D341Med (cell line): ENCODE measurements around the gene MLLT1.

Experiments used
- DNase-seq: peaks from one replicate; pipeline ENCODE4 v3.0.0; 2012; ENCODE audit warnings: low spot score

MLLT1 gene

DNA sequence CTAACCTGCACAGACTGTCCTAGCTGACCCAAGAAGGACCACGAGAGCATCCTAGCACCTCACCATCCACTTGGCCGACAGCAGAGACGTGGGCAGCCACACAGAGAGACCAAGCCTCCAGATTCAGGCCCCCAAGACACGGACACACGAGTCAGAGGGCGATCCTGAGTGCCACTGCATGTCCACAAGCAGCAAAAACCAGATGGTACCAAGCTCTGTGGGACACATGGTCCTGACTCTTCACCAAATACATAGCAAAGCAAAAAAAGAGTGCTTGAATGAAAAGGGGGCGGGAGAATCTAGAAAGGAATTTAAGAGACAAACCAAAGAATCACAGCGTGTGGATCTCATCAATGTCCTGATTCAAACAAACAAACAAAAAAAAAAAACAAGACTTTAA is 45.2 kb downstream of the MLLT1 start:
- DNase-seq: no peak

DNA sequence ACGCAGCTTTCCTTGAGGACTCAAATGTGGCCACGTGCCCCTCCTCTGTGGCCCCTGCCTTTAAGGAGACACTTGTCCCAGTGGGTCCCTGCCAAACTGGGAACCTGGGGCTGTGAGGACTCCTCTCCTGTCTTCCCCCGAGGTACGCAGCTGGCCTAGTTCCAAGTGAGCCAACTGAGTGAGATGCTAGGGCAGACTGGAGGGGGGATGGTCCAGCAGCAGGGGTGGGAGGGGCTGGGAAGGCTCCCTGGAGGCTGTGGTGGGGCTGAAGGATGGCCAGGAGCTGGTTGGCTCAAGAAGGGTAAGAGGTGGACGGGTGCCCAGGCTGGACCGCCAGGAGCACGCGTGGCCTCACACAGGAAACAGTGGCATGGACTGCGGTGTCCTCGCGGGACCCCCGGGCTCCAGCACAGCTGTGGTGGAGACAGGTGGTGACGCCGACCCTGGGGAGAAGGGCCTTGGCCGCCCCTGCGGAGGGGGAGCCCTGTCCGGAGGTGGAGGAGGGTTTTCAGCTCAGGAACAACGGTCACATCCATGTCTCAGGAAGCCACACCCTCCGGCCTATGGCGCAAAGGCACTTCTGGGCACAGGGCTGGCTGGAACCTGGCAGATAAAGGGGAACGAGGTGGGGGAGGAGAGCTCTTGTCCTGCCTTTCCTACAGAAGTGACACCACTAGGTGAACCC is 45.8 kb downstream of the MLLT1 start:
- DNase-seq: peak; percentile 69

DNA sequence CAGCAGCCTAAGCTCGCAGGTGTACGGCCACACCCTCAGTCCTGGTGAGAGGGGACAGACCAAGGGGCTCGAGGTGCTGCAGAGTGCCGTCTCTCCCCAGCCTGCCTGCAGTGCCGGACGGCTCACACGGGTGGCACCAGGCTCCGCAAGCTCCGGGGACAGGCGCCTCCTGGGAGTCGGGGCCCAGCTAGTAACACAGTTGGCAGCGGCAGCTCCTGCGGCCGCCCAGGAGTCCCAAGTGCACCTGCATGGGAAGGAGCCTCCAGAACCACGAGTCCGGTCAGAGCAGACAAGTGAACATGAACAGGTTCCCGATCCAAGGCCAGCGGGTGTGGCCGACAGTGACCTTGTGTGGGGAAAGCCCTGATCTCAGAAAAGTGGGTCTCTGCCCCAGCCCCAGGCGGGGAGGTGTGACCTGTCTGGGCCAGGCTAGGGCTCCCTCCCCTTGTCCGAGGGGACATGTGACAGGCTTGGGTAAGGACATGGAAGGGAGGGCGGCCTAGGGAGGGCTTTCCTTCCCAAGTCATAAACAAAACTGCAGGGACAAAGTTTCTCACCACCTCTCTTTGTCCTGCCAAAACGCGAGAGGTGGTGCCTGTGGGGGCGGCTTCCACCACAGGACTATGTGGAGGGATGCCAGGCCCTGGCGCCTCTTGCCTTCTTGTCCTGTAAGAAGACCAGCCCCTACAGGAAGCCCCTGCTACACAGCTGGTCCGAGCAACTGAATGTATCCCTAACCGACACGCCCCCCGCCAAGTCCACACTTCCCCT is 46.5 kb downstream of the MLLT1 start:
- DNase-seq: no peak

DNA sequence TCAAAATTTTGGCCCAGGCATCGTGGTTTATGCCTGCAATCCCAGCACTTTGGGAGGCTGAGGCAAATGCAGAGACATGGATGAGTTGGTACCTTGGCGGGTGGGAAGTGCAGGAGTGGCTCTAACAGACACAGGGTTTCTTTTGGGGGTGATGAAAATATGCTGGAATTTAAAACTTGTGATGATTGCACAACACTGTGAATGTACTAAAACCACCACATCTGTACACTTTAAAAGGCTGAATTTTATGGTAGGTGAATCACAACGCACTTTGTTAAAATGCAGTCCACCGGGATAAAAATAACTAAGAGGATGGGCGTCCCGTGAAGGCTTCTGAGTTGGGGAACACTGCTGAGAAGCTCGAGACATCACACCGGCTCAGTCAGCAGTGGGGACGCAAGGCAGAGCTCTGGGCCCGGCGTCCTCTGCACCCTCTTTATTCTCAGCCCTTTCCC is 47.1 kb downstream of the MLLT1 start:
- no peak for DNase-seq

DNA sequence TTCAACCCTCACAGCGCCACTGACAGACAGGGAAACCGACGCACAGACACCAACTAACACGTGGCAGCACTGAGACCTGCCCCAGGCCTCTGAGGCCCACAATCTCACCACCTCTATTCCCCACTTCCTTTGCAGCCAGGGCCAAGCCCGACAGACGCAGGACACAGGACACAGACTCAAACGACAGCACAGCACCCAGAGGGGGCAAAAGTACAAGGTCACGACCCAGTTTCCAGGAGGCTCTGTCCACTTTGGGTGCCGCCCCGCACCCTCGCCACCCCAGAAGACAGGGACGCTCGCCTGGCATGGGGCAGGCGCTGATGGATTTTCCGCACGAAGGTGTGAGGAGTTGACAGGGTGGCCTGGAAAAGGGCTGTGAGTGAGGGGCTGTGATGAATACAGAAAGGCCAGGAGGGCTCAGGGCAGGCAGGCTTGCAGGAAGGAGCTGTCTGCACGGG is 48.8 kb downstream of the MLLT1 start:
- DNase-seq: no peak

DNA sequence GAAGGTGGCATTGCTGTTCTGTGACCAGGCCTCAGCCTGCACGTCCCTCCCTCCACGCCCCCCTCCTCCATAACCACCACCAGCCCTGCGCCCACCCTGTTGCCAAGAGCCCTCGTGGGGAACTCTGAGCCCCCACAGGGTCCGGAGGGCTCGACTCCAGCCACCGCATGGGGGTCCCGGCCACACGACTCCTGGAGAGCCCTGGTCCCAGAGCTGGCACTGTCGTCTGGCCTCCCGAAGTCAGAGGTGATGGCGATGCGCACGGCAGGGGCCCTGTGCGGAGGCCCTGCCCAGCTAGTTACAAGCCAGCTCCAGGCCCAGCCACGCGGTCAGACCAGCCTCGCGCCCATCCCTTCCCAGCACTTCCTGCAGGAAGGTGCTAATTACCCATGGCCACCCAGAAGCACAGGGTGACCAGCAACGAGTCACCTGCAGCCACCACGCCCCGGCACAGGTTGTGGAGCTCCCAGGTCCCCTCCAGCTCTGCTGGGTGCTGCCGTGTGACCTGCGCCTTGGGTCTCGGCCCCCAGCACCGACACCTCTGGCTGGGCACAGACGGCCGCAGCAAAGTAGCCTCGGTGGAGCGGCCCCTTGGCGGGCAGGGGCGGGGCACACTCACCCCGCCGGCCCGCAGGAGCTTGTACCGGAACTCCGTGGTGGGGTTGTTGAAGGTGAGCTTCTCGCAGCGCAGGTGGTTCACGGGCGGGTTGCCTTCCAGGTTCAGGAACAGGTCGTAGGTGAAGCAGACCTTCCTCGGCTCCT is 49.6 kb downstream of the MLLT1 start:
- no peak for DNase-seq

DNA sequence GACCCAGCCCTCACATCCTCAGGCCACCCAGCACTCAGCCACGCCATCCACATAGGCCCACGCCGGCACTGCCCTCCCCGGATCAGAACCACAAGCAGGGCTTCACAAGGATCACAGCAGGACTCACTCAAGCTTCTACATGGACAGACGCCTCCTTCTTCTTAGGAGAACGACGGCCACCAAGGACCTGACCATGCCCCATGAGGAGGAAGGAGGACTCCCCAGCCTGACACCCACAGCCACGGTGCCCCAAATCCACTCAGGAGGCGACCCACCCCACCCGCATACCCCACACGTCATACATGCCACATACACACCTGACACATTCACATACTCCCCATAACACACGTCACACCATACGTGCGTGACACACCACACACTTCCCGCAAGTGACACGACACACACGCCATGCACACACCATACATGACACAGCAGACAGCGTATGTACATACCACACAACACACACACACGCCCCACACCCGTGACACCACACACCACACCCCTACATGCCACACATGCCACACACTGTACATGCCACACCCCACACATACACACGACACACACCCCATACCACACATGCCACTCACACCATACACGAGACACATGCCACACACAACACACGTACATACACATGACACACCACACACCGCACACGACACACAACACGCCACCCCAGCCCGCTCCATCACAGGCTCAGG is 50.4 kb downstream of the MLLT1 start:
- no peak for DNase-seq

DNA sequence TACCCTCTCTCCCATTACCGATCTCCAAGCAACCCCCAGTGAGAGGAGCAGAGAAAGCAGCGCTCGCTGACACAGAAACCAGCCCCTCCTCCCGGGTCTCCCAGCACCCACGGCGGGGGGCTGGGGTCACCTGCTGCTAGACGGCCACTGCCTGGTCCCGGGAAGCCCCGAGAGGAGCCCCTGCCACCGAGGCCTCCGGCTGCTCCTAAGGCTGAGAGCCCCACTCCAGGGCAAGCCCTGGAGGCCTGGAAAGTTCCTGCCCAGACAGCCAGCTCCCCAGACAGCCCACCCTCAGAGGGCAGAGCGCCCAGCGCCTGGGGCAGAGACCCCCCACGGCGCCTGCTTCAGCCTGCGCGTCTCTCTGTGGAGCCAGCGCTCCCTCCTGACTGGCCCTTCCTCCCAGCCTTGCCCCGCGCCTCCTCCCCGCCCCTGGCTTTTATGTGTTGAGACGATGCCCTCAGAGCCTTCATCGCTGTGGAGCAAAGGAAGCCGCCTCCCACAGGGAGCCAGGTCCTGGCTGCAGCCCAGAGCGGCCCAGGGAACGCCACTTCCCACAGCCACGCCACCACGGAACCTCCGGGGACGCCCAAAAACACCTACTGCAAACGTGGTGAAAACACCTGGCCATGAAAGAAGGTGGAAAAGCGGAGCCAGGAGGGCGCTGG is 51.1 kb downstream of the MLLT1 start:
- DNase-seq: no peak

DNA sequence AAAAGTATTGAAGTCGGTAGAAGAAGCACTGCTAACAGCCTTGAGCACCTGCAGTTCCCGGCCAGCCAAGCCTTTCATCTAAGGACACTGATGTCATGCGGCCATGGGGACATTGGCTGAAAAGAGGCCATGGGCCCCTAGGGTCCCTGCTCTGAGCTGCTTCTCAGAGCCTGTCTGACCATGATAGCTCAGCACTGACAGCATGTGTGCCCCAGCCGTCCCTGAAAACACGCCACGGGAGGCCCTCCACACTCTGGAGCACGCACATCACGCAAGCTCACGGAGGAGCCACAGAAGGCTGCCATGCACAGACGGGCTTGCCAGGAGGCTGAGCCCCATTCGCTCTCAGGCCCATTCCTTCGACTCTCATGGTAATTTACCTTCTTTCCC is 51.8 kb downstream of the MLLT1 start:
- DNase-seq: no peak

DNA sequence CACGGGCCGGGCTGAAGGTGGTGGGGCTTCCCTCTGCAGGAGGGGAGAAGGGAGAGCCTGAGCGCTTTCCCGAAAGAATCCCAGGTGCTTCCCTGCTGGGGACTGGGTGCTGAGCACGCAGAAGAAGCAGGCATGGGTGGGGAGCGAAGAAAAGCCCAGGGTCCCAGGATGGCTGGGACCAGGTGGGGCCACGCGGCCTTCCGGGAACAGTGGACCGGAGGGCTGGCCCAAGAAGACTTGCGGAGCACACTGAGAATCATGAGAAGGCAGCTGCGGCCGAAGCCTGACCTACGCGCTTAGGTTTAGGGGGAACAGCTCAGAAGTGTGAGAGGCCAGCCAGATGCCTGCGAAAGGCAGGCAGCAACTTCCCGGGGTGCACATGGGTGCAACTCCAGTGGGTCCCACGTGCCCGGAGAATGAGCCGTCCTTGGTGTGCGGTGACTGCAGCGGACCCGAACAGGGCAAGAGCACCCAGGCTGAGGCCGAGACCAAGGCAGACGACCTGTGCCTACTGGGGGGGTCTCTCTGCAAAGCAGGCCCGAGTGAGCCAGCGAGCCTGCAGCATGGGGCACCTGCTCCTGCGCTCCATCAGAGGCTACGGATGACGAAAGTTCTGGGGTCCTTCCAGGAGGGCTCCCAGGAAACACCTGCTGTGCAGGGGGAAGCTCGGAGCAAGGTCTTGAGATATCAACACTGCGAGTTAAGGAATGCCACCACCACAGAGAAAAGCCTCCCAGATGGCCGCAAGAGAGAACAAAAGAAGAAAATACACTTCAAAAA is 52.4 kb downstream of the MLLT1 start:
- DNase-seq: no peak

DNA sequence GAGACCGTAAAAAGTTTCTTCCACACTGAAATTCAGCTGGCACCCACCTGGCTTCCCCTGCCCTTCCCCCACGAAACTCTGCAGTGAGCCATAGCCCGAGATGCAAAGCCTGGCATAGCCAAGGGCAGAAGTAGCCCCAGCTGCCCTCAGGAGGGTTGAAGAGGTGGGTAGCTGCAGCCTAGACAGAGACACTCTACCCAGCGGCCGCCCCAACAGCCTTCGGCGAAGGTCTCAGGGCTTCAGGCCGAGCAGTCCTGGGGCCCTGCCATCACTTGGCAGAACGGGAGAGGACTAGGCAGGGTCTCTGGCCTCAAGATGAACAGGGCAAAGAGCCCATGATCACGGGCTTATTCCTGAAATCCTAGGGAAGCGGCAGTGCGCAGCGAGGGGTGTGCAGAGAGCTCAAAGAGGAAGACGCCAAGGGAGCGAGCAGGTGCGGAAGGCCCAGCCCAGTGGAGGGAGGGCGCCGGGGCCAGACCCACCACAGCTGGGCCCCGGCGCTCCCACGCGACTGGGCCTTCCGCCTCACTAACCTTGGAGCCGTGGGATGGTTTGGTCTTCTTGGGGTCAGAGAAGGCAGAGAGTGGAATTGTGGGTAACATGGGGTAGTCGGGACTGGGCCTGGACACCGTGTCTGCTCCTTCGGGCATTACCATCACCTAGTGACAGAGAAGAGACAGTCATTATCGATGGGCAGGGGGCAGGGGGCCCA is 53.2 kb downstream of the MLLT1 start:
- DNase-seq: no peak

DNA sequence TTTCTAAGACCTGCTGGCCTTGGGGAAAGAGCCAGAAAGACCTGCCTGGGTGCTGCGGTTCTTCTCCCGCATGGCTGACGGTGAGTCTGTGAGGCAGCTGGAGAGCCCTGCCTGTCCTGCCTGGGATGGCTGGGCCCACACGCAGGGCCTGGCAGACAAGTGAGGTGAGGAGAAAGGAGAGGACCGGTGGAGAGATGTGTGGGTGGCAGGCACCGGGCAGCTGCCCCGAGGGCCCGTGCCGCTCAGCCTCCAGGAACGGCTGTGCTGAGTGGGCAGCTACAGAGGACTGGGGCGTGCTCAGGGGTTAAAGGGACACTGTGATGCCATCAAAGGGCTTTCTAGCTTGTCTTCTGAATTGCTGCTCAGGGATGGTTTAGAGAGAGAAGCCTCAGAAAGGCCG is 53.8 kb downstream of the MLLT1 start:
- DNase-seq: no peak

DNA sequence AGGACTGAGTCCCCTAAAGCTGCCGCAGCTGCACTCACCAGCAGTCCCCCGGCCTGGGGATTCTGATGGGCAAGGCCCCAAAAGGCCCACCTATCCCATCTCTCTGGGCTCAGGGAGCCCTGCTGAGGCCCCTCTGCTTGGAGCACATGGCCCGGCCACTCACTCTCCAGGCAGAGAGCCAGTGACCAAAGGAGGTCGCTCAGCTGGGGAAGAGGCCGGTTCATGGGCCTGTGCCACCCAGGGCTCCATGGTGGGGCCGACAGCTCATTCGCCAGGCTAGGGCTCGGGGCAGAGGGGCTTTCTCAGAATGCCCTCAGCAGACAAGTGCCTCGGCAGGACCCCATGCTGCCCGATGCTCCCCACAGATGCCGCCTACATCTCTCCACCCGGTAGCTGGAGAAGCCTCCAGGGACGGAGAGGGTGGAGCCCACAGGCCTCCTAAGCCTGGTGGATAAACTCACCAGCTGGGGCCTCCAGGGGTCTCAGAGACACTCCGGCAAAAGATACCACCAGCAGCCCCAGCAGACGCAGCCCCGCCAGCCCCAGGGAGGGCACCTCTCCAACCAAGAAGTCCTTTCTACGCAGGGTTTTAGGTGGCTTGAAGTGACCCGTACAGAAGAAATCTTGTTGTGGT is 54.4 kb downstream of the MLLT1 start:
- DNase-seq: no peak

DNA sequence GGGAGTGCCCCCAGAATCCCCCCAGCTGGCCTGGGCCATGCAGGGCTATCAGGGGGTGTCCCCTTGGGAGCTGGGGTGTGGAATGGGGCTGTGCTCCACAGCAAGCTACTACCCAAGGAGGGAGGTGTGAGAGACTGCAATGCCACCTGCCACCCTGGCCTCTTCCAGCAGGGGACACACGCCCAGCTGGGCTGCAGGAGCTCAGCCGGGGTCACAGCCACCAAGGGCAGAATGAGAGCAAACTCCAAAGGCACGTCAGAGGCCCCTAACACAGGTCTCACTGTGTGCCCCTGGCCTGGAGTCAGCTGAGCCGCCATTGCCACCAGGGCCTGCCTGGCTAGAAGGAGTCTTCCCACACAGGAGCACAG is 55.5 kb downstream of the MLLT1 start:
- DNase-seq: no peak

DNA sequence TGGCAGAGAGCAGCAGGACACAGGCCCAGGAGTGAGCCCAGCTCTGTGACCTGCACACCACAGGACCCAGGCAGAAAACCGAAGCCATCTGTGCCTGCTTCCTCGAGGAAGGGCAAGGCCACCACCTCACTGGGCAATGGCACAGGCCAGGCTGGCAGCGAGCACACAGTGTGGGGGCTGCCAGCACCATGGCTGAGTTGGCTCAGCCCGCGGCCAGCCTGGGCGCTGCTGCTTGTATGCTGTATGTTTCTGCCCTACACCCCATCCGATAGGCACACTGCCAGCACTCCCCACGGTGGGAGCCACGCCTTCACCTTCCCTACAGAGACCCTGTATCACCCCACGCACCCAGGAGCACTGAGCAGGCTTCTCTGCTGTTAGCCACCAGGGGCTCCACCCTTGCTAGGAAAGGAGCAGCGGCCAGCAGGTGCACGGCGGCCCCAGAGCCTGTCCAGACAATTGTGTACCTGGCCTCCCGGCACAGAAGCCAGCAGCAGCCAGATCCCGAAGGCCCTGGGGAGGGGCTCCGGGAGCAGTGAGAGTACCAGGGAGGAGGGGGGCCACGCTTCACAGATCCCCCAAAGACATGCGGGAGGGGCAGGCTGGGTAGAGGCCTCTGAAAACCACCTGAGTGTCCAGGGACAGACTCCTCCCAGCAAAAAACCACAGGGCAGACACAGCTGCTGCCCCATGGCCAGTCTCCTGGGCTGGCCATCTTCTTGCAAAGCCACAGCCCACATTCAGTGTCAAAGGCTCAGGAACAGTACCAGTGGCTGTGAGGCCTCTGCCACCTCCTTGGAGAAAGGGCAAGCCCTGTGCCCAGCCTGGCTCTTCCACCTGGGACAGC is 56.1 kb downstream of the MLLT1 start:
- DNase-seq: no peak

DNA sequence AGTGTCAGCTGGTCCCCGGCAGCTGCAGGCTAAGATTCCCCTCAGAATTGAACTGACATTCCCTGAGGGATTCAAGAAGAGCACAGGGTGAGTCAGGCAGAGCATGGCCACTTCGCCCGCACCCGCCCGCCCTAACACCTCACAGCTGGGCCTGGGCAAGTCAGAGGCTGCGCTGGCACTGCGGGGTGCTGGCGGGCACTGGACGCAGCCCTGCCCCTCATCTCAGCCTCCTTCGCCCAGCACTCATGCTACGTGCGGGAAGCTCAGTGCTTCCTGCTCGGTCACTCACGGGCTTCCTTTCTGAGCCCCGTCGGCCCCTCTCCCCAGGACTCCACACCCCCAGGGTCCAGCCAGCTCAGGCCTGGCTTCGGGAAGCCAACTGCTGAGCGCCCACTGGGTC is 56.9 kb downstream of the MLLT1 start:
- no peak for DNase-seq

DNA sequence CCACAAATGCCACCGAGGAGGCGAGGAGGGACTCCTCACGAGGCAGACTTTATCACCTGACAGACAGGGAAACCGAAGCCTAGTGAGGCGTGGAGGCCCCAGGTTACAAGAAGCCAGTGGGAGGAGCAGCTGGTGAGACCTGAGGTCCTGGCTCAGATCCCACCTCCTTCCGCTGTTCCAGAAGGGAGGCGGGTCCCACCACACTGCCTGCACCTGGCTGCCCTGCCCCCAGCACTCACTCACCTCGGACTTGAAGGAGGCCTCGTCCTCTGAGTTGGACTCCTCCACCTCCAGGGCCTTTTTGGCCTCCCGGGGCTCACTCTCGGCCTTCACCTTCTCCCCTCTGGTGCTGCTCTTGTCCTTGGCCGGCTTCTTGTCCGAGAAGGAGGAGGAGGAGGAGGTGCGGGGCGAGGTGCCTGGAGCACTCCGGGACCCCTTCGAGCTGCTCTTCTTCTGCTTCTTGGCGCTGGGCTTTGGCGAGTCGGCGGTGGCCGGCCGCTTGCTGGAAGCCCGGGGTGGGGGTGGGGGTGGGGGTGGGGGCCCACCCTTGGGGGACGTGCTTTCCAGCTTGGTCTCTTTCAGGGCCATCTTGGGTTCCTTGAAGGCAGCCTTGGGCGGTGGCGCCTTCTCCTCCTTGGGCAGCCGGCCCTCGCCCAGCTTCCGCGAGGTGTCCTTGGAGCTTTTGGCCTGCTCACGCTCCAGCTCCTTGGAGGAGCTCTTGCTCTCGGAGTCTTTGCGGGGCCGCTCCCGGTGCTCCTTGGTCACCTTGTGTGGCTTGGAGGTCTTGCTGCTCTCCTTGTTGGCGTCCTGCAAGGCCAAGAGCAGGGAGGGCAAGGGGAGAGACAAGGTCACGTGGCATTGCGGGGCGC is 57.7 kb downstream of the MLLT1 start:
- no peak for DNase-seq
